Progenitor cell of endocrine pancreas (in vitro differentiated cells): ENCODE results near the gene CDC7. TPM values are rescaled to one million over a fixed set of nuclear protein-coding genes. Genes with fewer than 3 reads are reported as not detected.

Experiments
- DNase-seq: peaks from one replicate; pipeline ENCODE4 v3.0.0; 2021; ENCODE audit warnings: low spot score; ENCODE audit not compliant: unreplicated experiment
- H3K27ac Mint-ChIP-seq: 2 replicates; pipeline ENCODE4 v1.8.0; 2021; ENCODE audit warnings: mild to moderate bottlenecking, moderate library complexity, mixed read lengths
- H3K27me3 Mint-ChIP-seq: 2 replicates; pipeline ENCODE4 v1.8.0; 2021; ENCODE audit warnings: mixed read lengths
- H3K36me3 Mint-ChIP-seq: 2 replicates; pipeline ENCODE4 v1.8.0; 2022; ENCODE audit warnings: mixed read lengths; ENCODE audit not compliant: insufficient read depth
- H3K4me1 Mint-ChIP-seq: 2 replicates; pipeline ENCODE4 v1.8.0; 2021; ENCODE audit warnings: low read depth, mixed read lengths
- H3K4me3 Mint-ChIP-seq: 2 replicates; pipeline ENCODE4 v1.8.0; 2021; ENCODE audit warnings: low read depth, mild to moderate bottlenecking, moderate library complexity, mixed read lengths
- H3K9me3 Mint-ChIP-seq: 2 replicates; pipeline ENCODE4 v1.8.0; 2021; ENCODE audit warnings: low read depth, mixed read lengths
- total RNA-seq: library from RNA; stranded (reverse); gene quantifications from 2 replicates; pipeline ENCODE4 v1.2.1, GENCODE V29; 2021
- TF ChIP-seq, protein P1 (sequence below): fragments of 200-600 bp; sonication (generic); IDR thresholded peaks from one replicate; pipeline ENCODE4 v1.5.0; 2021; ENCODE audit warnings: antibody characterized with exemption, mild to moderate bottlenecking; ENCODE audit not compliant: unreplicated experiment

The CDC7 gene
- total RNA-seq, 1 donor from 2014 or later, result 26.9 TPM

DNA sequence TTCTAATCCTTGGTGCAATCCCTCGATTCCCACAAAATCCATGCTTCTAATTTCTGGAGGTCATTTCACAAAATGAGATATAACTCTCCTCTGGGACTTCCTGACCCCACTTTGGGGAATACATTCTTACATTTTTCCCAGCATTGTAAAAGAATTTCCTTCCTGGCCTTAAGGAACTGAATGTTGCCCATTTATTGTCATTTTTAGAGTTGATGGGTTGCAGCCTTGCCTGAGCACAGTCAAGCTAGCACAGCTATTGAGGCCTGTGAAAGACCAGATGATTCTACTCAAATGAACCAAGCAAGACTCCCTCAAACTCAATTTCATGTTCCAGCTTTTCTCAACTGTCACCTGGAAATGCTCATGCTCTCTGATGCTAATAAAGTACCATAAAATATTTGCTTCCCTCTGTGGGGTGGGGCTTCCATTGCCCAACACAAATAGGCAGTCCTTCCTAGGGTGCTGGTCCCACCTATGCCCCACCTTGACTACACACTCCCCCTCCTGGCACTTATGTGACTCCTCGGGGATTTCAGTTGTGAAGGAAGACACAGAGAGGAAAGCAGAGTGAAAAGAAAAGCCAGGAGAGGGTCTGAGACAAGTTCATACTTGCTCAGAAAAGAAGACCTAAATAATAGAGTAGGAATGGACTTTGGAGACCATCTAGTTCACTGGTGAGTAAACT, 24.0 kb upstream of the CDC7 start:
- Mint-ChIP-seq H3K4me3 (no peak overlapping the region), H3K27ac (no peak overlapping the region), H3K36me3 (no peaks in the 10 kb centered on the region), H3K4me1 (no peaks in the 10 kb centered on the region), H3K9me3 (no peaks in the 10 kb centered on the region), H3K27me3 (no peaks in the 10 kb centered on the region)
- TF ChIP-seq, protein P1, sequence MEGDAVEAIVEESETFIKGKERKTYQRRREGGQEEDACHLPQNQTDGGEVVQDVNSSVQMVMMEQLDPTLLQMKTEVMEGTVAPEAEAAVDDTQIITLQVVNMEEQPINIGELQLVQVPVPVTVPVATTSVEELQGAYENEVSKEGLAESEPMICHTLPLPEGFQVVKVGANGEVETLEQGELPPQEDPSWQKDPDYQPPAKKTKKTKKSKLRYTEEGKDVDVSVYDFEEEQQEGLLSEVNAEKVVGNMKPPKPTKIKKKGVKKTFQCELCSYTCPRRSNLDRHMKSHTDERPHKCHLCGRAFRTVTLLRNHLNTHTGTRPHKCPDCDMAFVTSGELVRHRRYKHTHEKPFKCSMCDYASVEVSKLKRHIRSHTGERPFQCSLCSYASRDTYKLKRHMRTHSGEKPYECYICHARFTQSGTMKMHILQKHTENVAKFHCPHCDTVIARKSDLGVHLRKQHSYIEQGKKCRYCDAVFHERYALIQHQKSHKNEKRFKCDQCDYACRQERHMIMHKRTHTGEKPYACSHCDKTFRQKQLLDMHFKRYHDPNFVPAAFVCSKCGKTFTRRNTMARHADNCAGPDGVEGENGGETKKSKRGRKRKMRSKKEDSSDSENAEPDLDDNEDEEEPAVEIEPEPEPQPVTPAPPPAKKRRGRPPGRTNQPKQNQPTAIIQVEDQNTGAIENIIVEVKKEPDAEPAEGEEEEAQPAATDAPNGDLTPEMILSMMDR, result no peak
- DNase-seq, result no peak

DNA sequence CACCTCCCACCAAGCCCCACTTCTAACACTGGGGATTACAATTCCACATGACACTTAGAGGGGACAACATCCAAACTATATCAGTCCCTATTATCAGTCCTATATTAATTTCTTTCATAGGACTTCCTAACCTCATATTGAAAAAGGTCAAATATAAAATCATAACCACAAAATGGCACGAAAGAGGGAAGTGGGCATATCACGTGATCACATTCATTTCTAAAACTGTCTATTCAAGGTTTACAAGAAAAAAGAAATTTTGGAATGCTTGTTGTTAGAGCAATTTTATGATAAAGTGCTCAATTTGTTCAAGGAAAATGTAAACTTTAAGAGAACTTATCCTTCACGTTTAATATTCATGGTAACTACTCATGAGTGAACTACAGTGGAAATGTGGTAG, 13.2 kb upstream of the CDC7 start:
- H3K4me3 Mint-ChIP-seq, result no peak overlapping the region
- DNase-seq, result no peak
- H3K9me3 Mint-ChIP-seq, result peaks cover 12% of the 10 kb centered on the region
- no peaks in the 10 kb centered on the region for H3K36me3 Mint-ChIP-seq
- H3K4me1 Mint-ChIP-seq, result no peaks in the 10 kb centered on the region
- TF ChIP-seq, protein P1, result no peak
- H3K27ac Mint-ChIP-seq, result no peak overlapping the region
- H3K27me3 Mint-ChIP-seq, result no peaks in the 10 kb centered on the region

DNA sequence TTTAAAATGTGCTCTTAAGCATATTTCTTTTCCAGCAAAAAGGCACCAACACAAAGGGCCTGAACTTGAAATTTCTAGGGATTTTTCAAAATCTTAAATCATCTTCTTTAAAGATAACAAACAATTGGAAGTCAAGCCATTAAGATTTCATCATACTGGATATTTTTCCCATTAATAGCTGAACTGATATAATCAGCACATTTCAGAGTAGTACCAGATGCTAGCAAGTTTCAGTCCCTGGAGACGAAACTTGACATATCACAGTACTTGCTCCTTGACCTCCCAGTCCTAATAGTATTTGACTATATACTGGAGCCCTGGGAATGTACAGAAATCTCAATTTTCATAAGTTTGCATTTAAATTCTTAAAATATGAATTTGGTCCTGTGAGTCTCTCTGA, 10.2 kb upstream of the CDC7 start:
- no peaks in the 10 kb centered on the region for H3K36me3 Mint-ChIP-seq
- DNase-seq, result no peak
- no peak overlapping the region for H3K27ac Mint-ChIP-seq
- TF ChIP-seq, protein P1, result no peak
- H3K27me3 Mint-ChIP-seq, result no peaks in the 10 kb centered on the region
- no peak overlapping the region for H3K4me3 Mint-ChIP-seq
- H3K4me1 Mint-ChIP-seq, result no peaks in the 10 kb centered on the region
- no peaks in the 10 kb centered on the region for H3K9me3 Mint-ChIP-seq

DNA sequence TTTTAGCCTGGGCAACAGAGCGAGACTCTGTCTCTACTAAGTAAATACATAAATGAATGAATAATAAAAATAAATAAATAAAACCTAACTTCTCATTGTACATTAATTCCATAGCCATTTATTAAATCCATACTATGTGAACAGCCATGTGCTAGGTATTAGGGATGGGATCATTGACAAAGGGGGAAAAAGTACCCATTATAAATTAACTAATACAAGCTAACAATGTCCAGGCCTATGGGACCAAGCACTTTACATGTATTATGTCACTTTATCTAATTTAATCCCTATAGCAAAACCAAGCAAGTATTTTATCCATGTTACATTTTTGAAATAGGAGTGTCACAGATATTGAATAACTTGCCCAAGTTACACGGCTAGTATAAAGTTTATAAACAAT, 2.6 kb upstream of the CDC7 start:
- H3K4me1 Mint-ChIP-seq, result peaks cover 12% of the 10 kb centered on the region
- no peak overlapping the region for H3K27ac Mint-ChIP-seq
- H3K9me3 Mint-ChIP-seq, result no peaks in the 10 kb centered on the region
- no peaks in the 10 kb centered on the region for H3K27me3 Mint-ChIP-seq
- DNase-seq, result no peak
- TF ChIP-seq, protein P1, result no peak
- H3K36me3 Mint-ChIP-seq, result no peaks in the 10 kb centered on the region
- H3K4me3 Mint-ChIP-seq, result no peak overlapping the region

DNA sequence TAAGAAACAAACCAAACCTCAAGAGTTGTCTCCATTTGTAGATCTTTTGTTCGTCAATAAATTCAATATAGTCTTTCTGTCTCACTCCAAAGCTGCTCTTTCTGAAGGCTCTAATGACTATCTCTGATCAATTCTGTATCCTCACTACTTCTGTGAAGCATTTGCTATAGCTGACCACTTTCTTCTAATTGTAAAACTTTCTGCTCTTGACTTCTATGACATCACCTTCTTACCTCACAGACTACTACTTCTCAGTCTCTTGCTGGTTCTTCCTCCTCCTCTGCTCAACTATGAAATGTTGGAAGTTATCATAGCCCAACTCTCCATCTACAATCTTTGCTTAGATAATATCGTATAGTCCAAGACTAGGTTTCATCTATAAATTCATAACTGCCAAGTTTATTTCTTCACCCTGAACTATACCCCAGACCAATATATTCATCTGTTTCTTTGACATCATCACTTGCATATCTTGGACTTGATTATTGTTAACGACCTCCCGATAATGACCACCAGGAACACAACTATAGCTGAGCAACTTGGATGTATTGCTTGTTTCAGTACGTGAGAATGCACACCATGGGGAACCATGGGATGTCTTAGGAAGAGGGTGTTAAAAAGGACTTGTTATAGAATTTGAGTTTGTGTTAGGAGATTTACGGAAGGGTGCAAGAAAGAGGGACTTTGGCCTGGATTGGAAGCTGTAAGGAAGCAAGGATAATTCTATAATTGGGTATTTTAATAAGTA, 2.0 kb upstream of the CDC7 start:
- Mint-ChIP-seq H3K27me3 (no peaks in the 10 kb centered on the region), H3K9me3 (no peaks in the 10 kb centered on the region), H3K4me1 (peaks cover 12% of the 10 kb centered on the region), H3K36me3 (no peaks in the 10 kb centered on the region), H3K4me3 (no peak overlapping the region), H3K27ac (no peak overlapping the region)
- no peak for DNase-seq
- TF ChIP-seq, protein P1, result no peak
